GM03348 (cell line): ENCODE measurements around the gene RBMS3.
"Not testable (repeated sequence)": the region's sequence is repeated elsewhere in the genome, so short reads cannot be mapped to it uniquely, and the experiment has no call there.

Experiments
- DNase-seq: peaks from one replicate; pipeline ENCODE4 v3.0.0; 2012; ENCODE audit warnings: low spot score

RBMS3 gene

DNA sequence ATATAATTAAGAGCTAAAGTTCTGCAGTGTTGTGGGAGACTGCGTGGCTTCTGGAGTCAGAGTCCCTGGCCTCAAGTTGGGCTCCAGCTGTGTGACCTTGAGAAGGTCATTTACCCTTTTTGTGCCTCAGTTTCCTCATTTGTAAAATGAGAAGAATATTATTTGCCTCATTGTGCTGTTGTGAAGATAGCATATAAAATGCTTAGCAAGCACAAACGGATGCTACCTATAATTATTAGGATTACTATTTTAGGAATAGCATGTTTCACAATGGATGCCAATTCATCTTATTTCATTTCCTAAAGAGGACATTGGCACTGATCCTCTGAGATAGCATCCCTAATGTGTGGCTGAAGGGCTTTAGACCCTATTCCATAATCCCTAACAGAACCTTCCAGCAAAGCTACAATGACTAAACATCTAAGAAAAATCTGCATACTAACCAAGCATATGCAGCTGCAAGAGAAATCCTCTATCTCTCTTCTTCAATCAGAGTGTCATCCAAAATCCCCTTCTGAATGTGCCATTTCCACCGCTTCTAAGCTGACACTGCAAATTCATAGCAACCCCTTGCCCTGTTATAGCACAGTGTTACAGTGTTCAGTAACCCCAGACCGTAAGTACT lies 148.3 kb downstream of the RBMS3 start:
- DNase-seq, result no peak

GRCh38 chr3:29430558-29430971 lies 149.7 kb downstream of the RBMS3 start:
- peak; percentile 54 for DNase-seq

DNA sequence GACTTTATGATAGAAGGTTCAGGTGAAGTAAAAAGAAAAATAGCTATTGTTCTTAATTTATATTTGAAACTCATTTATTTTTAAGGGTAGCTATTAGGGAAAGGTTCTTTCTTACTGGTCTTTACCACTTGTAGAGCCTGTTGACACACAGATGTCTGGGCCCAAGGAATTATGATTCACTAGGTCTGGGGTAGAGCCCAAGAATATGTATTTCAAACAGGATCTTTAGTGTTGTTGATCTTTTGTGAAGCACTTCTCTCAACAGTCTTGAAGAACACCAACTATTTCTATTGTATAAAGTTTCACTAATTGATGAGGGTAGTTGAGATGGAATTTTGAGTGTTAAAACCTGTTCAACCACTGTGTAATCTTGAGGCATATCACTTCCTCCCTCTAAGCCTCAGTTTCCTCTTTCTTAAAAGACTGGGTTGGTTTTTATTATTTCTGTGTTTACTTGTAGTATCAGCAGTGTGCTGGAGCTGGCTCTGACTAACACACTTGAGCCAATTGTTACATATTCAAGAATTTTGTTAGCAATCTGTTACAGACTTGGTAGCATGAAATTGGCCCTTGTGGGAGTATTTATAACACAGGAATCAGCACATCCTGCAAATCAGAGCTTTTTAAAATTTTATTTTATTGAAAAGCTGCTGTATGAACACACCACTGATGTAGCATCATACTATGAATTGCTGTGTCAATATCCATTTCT lies 155.9 kb downstream of the RBMS3 start:
- no peak for DNase-seq

DNA sequence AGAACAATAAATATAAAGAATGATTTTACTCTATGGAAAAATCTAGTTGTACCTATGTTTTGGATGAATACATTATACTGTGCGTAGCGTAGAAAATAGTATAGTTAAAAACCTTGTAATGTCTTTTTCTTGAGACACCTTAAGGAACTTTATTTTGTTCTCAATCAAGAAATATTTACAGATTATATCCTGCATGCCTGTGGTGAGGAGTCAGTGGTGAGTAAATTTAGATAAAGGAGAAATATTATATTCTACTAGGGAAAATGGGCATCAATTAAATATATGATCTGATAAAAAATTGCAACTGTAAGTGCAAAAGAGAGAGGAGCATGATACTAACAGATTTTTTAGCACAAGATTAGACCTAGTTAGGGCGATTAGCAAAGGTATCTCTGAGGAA lies 157.7 kb downstream of the RBMS3 start:
- no peak for DNase-seq

- DNase-seq, result peak; percentile 17
Measured at GRCh38 chr3:29440413-29441305, 159.8 kb downstream of the RBMS3 start.

DNA sequence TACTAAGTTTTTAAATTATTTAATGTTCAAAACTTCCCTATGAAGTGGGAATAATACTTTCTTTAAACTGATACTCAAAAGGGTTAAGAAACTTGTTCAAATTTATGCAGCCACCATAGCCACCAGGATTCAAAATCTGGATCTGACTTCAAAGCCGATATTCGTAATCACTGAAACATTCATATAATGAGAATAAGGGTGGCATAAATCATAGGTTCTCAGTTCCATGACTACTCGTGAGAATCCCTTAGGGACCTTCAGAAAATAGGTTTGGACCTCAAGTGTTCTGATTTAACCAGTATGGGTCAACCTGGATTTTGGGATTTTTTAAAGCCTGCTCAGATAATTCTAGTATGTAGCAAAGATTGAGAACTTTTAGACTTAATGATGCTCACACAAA lies 160.6 kb downstream of the RBMS3 start:
- DNase-seq, result no peak

DNA sequence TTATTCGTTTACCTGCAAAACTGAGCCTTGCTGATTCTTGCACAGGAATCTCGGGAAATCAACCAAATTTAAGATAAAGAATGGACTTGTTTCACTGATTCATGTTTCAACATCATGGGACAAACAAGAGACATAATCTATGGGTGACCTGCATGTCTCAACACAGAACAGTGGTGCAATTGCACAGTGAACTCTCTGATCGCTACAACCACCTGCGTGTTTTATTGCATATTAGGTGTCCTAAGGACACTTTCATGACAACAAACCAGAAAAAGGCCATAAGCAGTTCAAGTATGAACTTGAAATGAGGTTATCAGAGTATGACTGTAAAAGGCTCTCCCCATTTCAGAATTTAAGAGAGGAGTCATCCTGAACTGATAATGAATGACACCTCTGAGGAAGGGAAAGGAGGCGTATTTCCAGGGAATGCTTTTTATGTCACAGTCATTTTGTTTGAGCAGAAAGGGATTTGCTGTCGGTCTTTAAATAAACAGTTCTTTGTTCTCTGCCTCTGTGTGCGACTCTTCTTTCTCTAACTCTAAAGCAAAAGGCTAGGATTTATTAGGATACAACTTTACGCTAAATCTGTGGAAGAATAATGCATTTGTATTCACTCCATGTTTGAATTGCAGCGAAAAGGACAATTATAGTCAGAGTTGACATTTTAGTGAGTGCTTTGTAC lies 167.2 kb downstream of the RBMS3 start:
- no peak for DNase-seq

DNA sequence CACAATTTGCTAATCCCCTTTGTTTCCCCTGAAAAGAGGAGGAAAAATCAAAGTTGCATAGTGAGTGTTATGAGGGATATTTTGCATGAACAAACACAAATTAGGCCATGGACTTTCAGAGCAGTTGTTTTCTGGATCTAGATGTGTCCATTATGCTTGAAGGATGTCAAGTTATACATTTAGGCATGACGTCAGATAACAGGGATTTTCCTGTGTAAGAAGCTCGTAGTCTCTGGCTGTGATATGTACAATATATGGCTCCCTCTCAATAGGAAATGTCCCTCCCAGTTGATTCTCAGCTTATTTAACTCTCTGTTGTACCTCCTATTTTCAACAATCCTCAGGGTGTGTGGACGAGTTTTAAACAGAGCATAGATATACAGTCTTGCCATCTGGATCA lies 171.0 kb downstream of the RBMS3 start:
- DNase-seq, result no peak

GRCh38 chr3:29452934-29453283 lies 172.0 kb downstream of the RBMS3 start:
- DNase-seq, result no peak

DNA sequence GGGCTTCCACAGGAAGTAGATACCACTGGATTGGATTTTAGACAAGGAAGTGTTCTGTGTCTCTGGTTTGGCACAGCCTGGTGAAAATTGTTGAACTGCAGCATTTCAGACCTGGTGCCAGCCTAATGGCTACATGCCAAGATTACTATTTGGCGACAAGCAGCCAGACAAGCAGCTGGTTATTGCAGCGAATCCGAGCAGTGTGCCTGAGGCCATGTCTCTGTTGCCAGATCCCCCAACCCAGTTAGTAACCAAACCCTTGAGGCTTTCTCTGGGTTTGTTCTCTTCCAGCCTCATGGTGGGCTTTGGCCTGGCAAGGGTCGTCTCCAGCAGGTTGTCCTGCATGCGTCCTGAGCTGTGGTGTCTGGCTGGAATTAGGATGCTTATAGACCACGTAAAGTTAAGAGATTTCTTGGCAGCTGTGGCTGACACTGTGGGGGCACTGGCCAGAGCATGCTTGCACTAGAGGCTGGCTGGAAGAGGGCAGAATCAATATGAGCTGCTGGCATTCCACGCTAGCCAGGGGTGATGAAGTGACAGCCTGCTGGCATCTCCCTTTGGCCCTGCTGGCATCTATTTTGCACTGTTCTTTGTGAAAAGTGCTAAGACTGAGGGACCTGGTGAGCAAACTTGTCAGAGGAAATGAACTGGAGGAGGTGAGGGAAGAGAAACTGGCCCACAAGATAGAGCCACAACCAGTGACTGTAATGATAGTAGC lies 172.6 kb downstream of the RBMS3 start:
- no peak for DNase-seq

DNA sequence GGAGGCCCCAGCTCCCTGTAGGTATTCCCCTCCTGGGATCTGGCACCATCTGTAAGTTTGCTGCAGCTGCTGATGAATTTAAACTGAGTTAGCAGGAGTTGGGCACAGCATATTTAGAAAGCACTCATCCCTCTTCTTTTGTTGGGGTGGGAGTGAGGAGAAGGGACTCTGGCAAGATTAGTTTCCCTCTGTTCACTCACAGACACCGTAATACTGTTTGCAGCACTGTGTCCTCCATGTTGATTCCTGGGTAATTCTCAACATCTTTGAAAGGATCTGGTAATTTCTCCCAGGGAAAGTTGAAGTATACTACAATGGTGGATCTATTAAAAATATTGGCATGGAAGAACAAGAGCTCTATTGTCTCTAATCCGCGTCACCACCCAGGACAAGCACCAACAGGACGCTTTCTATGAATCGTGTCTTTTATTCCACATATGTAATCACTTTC lies 173.3 kb downstream of the RBMS3 start:
- no peak for DNase-seq

GRCh38 chr3:29456901-29457300 lies 176.0 kb downstream of the RBMS3 start:
- DNase-seq, result no peak

DNA sequence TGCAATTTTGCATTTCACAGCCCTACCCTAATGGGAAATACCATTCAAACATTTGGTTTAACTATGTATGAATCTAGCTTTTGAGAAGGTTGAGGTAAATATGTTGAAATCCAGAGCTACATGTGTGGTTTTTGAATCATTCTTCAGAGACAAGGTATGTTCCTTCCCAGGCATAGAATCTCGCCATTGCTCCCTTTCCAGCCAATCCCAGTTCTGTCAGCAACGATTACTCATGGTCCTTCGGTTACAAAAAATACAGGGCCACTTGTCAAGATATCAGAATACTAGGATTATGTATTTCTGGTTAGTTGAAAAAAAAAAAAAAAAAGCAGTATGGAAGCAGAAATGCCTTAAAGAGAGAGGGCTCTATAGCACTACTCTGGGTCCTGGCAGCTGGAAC lies 182.4 kb downstream of the RBMS3 start:
- DNase-seq, result no peak

- peak; percentile 31 for DNase-seq
Measured at GRCh38 chr3:29465836-29466235, 185.0 kb downstream of the RBMS3 start.

- no peak for DNase-seq
Measured at GRCh38 chr3:29466442-29466841, 185.6 kb downstream of the RBMS3 start.

DNA sequence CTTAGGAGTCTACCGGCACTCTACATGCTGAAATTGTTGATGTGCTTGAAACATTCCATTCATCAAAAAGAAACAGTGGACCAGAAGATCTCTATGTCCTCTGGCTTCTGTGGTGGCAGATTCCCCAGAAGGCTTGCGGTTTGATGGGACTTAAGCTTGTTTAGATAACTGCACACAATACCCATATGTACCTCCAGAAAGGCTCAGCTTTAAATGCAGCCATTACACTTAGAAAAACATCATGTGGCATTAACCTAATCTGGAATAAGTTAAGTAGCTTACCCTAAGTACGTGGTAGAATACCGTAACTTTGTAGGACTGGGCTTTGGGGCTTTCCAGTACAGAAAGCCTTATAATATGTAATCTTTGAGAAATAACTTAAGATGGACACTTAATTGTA lies 187.3 kb downstream of the RBMS3 start:
- DNase-seq, result no peak

- DNase-seq, result not testable (repeated sequence)
Measured at GRCh38 chr3:29473481-29474170, 192.8 kb downstream of the RBMS3 start.

DNA sequence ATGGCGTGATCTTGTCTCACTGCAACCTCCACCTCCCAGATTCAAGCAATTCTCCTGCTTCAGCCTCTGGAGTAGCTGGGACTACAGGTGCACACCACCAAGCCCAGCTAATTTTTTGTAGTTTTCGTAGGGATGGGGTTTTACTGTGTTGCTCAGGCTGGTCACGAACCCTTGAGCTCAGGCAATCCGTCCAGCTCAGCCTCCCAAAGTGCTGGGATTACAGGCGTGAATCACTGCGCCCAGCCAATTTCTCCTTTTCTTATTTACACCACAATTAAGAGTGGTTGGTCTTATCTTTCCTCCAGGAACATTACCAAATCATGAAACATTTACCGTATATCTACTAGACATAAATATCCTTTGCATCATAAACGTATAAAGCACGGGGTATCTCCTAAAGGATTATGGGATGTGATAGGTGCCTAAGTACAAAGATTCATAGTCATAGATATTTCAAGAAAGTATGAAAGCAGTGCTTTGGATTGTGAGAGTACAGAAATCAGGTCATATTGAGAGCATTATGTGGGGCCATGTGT lies 194.5 kb downstream of the RBMS3 start:
- no peak for DNase-seq

DNA sequence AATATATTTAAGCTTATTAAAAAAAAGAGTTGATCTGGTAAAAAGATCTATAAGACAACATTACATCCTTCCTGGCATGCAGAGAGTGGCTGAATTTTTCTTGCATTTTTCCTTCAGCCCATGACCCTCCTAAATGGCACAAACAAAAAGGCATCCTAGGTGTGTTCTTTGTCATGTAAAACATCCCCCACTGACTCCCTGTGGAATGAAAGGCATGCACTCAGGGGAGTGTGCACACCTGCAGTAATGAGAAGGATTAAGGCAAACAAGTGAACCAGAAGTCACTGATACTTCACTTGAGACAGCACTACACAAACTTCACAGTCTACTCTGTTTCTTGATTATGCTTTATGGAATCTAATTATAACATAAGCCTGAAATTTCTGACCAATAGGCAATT lies 195.0 kb downstream of the RBMS3 start:
- DNase-seq, result no peak

DNA sequence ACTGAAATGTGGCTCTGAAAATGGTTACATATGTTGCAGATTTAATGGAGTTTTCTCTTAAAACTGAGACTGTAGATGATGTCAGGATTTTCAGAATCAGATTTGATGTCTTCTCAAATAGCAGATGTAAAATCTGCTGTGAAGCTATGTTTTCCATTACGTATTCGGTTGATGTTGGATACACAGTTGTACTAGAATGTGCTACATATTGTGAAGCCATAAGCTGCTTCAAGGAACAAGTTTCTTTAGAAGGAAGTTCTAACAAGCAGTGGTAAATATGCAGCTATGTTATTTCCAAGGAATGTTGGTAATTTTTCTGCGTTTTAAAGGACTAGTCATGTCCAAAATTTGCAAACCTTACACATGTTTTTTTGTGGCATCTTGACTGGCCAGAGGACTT lies 197.7 kb downstream of the RBMS3 start:
- DNase-seq, result peak; percentile 10

GRCh38 chr3:29481249-29481648 lies 200.4 kb downstream of the RBMS3 start:
- DNase-seq, result no peak
